IMR-90 (cell line): ENCODE data around the gene DDX54. TPM values are rescaled to one million over a fixed set of nuclear protein-coding genes. Genes with fewer than 3 reads are reported as not detected.

ENCODE experiments used
- ATAC-seq: fragments of 200-7000 bp; cut with Tn5 transposase; 2 replicates; pipeline ENCODE4 v1.9.1; 2020; ENCODE audit warnings: low read depth, mild to moderate bottlenecking, moderate library complexity
- BruUV-seq: library from RNA; stranded (reverse); fragments of 400-500 nt; replicated peaks from 2 replicates; lab custom pipeline; 2021; lab: Mats Ljungman, UMichigan
- CTCF ChIA-PET: fragments of 300-600 bp; formaldehyde crosslinking; extraction: SDS; loops from one replicate; lab custom pipeline; 2021; ENCODE audit warnings: antibody characterized with exemption; lab: Yijun Ruan, JAX
- POLR2A ChIA-PET: fragments of 300-600 bp; sonication (Branson Sonifier 250); formaldehyde crosslinking; loops from one replicate; lab custom pipeline; 2022; ENCODE audit warnings: antibody characterized with exemption; ENCODE audit not compliant: unreplicated experiment; lab: Charles Lee
- DNase-seq: peaks from one replicate; pipeline ENCODE4 v3.0.0; 2013
- H2AFZ ChIP-seq: replicated peaks from 2 replicates; pipeline ENCODE3; 2013; ENCODE audit warnings: low read length, mild to moderate bottlenecking; ENCODE audit not compliant: poor library complexity
- H2AK5ac ChIP-seq: 2 replicates; pipeline ENCODE4 v1.6.1; 2013; ENCODE audit warnings: low read depth, low read length, inconsistent platforms
- H2AK9ac ChIP-seq: replicated peaks from 2 replicates; pipeline ENCODE3; 2013; ENCODE audit warnings: mild to moderate bottlenecking, low read depth, low read length, moderate library complexity; ENCODE audit not compliant: poor library complexity
- H2BK120ac ChIP-seq: 2 replicates; pipeline ENCODE4 v1.6.1; 2013; ENCODE audit warnings: low read depth, low read length, inconsistent platforms
- H2BK15ac ChIP-seq: 3 replicates; pipeline ENCODE4 v1.6.1; 2013; ENCODE audit warnings: low read depth, low read length, inconsistent platforms
- H2BK20ac ChIP-seq: 2 replicates; pipeline ENCODE4 v1.6.1; 2013; ENCODE audit warnings: low read depth, mild to moderate bottlenecking, inconsistent platforms, low read length, moderate library complexity
- H2BK5ac ChIP-seq: 2 replicates; pipeline ENCODE4 v1.6.1; 2013; ENCODE audit warnings: mild to moderate bottlenecking, low read depth, low read length, inconsistent platforms; ENCODE audit not compliant: poor library complexity, severe bottlenecking
- H3K14ac ChIP-seq: replicated peaks from 2 replicates; pipeline ENCODE4 v1.6.1; 2013; ENCODE audit warnings: low read depth, low read length, inconsistent platforms
- H3K18ac ChIP-seq: 2 replicates; pipeline ENCODE4 v1.6.1; 2013; ENCODE audit warnings: low read depth, low read length, control low read depth
- H3K23ac ChIP-seq: 2 replicates; pipeline ENCODE4 v1.6.1; 2013; ENCODE audit warnings: low read depth, low read length, inconsistent platforms
- H3K27ac ChIP-seq: 2 replicates; pipeline ENCODE4 v1.5.1; 2013; ENCODE audit warnings: mild to moderate bottlenecking, control low read depth, low read length; ENCODE audit not compliant: insufficient read depth
- H3K27me3 ChIP-seq: 2 replicates; pipeline ENCODE4 v1.6.1; 2013; ENCODE audit warnings: low read length; ENCODE audit not compliant: control insufficient read depth, insufficient read depth
- H3K36me3 ChIP-seq: 2 replicates; pipeline ENCODE4 v1.6.1; 2013; ENCODE audit warnings: low read length, mixed read lengths; ENCODE audit not compliant: control insufficient read depth, insufficient read depth
- H3K4ac ChIP-seq: 2 replicates; pipeline ENCODE4 v1.6.1; 2013; ENCODE audit warnings: low read depth, low read length, inconsistent platforms
- H3K4me1 ChIP-seq: 2 replicates; pipeline ENCODE4 v1.6.1; 2013; ENCODE audit warnings: low read length, mixed read lengths; ENCODE audit not compliant: control insufficient read depth, insufficient read depth
- H3K4me2 ChIP-seq: 2 replicates; pipeline ENCODE4 v1.6.1; 2013; ENCODE audit warnings: low read depth, mild to moderate bottlenecking, control low read depth, low read length, moderate library complexity
- H3K4me3 ChIP-seq: 2 replicates; pipeline ENCODE4 v1.5.1; 2013; ENCODE audit warnings: low read depth, mild to moderate bottlenecking, control low read depth, low read length, moderate library complexity; ENCODE audit not compliant: insufficient read depth
- H3K56ac ChIP-seq: 2 replicates; pipeline ENCODE4 v1.6.1; 2013; ENCODE audit warnings: low read length, inconsistent platforms; ENCODE audit not compliant: insufficient read depth; ENCODE audit errors: extremely low read depth
- H3K79me1 ChIP-seq, 2 experiments: 2 replicates each; pipeline ENCODE4 v1.6.1; 2013; ENCODE audit warnings: low read length in 2 of 2, inconsistent platforms in 1 of 2, low read depth in 1 of 2
- H3K9ac ChIP-seq: 2 replicates; pipeline ENCODE4 v1.6.1; 2013; ENCODE audit warnings: low read depth, low read length, control low read depth
- H3K9me1 ChIP-seq: 2 replicates; pipeline ENCODE4 v1.6.1; 2013; ENCODE audit warnings: low read length, inconsistent platforms; ENCODE audit not compliant: insufficient read depth
- H3K9me3 ChIP-seq: 2 replicates; pipeline ENCODE4 v1.6.1; 2013; ENCODE audit warnings: low read length; ENCODE audit not compliant: control insufficient read depth, insufficient read depth
- H4K20me1 ChIP-seq: 2 replicates; pipeline ENCODE4 v1.6.1; 2013; ENCODE audit warnings: low read length, inconsistent platforms; ENCODE audit not compliant: insufficient read depth
- H4K5ac ChIP-seq: 2 replicates; pipeline ENCODE4 v1.6.1; 2013; ENCODE audit warnings: mild to moderate bottlenecking, low read depth, low read length, control low read depth
- H4K8ac ChIP-seq, 2 experiments: 2 replicates each; pipeline ENCODE4 v1.6.1; 2013; ENCODE audit warnings: low read depth in 2 of 2, low read length in 2 of 2, control low read depth in 1 of 2, inconsistent platforms in 1 of 2
- H4K91ac ChIP-seq: 2 replicates; pipeline ENCODE4 v1.6.1; 2013; ENCODE audit warnings: low read depth, low read length, inconsistent platforms; ENCODE audit not compliant: insufficient read depth
- BHLHE40 ChIP-seq: fragments of 150-350 bp; IDR thresholded peaks from 2 replicates; pipeline ENCODE4 v1.6.1; 2016; ENCODE audit warnings: mild to moderate bottlenecking, low read depth, low read length
- CEBPB ChIP-seq: IDR thresholded peaks from 2 replicates; pipeline ENCODE4 v1.6.1; 2012; ENCODE audit warnings: low read depth, low read length, improper control_type of control experiment
- CHD1 ChIP-seq: IDR thresholded peaks from 2 replicates; pipeline ENCODE4 v1.6.1; 2012; ENCODE audit warnings: low read depth, low read length, improper control_type of control experiment
- CTCF ChIP-seq: conservative IDR thresholded peaks from 2 replicates; pipeline ENCODE4 v1.5.1; 2012; ENCODE audit warnings: mild to moderate bottlenecking, low read depth, low read length, improper control_type of control experiment
- ELK1 ChIP-seq: fragments of 150-350 bp; IDR thresholded peaks from 2 replicates; pipeline ENCODE4 v1.6.1; 2016; ENCODE audit warnings: low read depth, mild to moderate bottlenecking, low read length, moderate library complexity, borderline replicate concordance
- MAFK ChIP-seq: IDR thresholded peaks from 2 replicates; pipeline ENCODE4 v1.6.1; 2012; ENCODE audit warnings: low read depth, low read length, improper control_type of control experiment
- MAZ ChIP-seq: IDR thresholded peaks from 2 replicates; pipeline ENCODE4 v1.6.1; 2012; ENCODE audit warnings: low read depth, mild to moderate bottlenecking, low read length, improper control_type of control experiment, moderate library complexity, borderline replicate concordance
- MXI1 ChIP-seq: IDR thresholded peaks from 2 replicates; pipeline ENCODE4 v1.6.1; 2012; ENCODE audit warnings: low read depth, mild to moderate bottlenecking, low read length, moderate library complexity, borderline replicate concordance
- POLR2A ChIP-seq: IDR thresholded peaks from 2 replicates; pipeline ENCODE4 v1.6.1; 2012; ENCODE audit warnings: mild to moderate bottlenecking, low read depth, low read length
- RAD21 ChIP-seq: IDR thresholded peaks from 2 replicates; pipeline ENCODE4 v1.6.1; 2012; ENCODE audit warnings: low read length, improper control_type of control experiment
- RCOR1 ChIP-seq: IDR thresholded peaks from 2 replicates; pipeline ENCODE4 v1.6.1; 2012; ENCODE audit warnings: mild to moderate bottlenecking, low read length, improper control_type of control experiment; ENCODE audit not compliant: insufficient replicate concordance
- RFX5 ChIP-seq: IDR thresholded peaks from 2 replicates; pipeline ENCODE4 v1.8.0; 2012; ENCODE audit warnings: low read depth, mild to moderate bottlenecking, low read length, moderate library complexity
- SMC3 ChIP-seq: fragments of 150-350 bp; IDR thresholded peaks from 2 replicates; pipeline ENCODE4 v1.6.1; 2016; ENCODE audit warnings: low read depth, mild to moderate bottlenecking, antibody characterized with exemption, low read length, moderate library complexity
- WGBS, 2 experiments: methylation state at CpG; one replicate each; pipeline versions ENCODE4 v1.1.5 to v1.1.7; 2013; ENCODE audit warnings: missing lambda C conversion rate in 2 of 2; ENCODE audit not compliant: insufficient read length in 1 of 2; ENCODE audit errors: extremely low coverage in 2 of 2; 5-methylcytosine and 5-hydroxymethylcytosine counted together
- dilution Hi-C: fragments of 300-500 bp; cut with HindIII; formaldehyde crosslinking; loops from one replicate; pipeline ENCODE4 v1.14.3; 2018; ENCODE audit warnings: low sequenced_read_pairs; ENCODE audit not compliant: unreplicated experiment
- in situ Hi-C: fragments of 300-500 bp; cut with MboI; formaldehyde crosslinking; loops from 3 replicates; pipeline ENCODE4 v1.14.3; 2019; ENCODE audit warnings: low sequenced_read_pairs, inconsistent platforms, mixed read lengths
- intact Hi-C: fragments of 100-400 bp; cut with micrococcal nuclease; formaldehyde crosslinking; loops from 2 replicates; pipeline ENCODE4 v1.10.0; 2022
- polyA plus RNA-seq, 3 experiments: library from polyadenylated mRNA; depleted of rRNA; stranded (reverse); fragments of >200 nt; gene quantifications; 2 replicates each; pipeline ENCODE4 v1.2.3, GENCODE V29; 2012; ENCODE audit warnings: low replicate concordance in 1 of 3
- total RNA-seq: library from RNA; depleted of rRNA; stranded (reverse); fragments of >200 nt; gene quantifications from 2 replicates; pipeline ENCODE4 v1.2.3, GENCODE V29; 2012

DDX54 gene
- total and polyA plus RNA-seq, 2 of the 4 experiments (the other 2 are of a cell fraction): 23.8 to 47.5 TPM

DNA sequence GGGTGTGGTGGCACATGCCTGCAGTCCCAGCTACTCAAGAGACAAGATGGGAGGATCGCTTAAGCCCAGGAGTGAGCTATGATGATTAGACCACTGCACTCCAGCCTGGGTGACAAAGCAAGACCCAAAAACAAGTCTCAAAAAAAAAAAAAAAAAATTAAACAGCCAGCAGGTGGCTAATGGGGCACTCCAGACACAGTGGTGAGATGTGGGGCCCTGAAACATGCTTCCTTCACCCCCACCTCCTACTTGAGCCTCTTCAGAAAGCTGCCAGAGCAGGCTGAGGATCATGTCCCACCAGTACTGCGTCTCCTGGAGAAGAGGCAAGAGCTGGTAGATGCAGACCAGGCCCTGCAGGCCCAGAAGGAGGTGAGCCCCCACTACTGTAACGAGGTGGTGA, 33.6 kb downstream of the DDX54 start:
- H4K8ac ChIP-seq: no peak overlapping the region
- no peak overlapping the region for H3K14ac ChIP-seq
- no peak overlapping the region for H2BK120ac ChIP-seq
- CTCF ChIA-PET: no interaction called here
- no peak overlapping the region for H3K9ac ChIP-seq
- H3K9me3 ChIP-seq: no peaks in the 10 kb centered on the region
- ATAC-seq (no peak), DNase-seq (no peak)
- no peak for TF ChIP-seq MXI1
- TF ChIP-seq CHD1: no peak
- no peak for TF ChIP-seq ELK1
- no peak for TF ChIP-seq BHLHE40
- no peak for TF ChIP-seq CTCF
- TF ChIP-seq MAZ: no peak
- TF ChIP-seq RAD21: no peak
- TF ChIP-seq SMC3: no peak
- no peak for TF ChIP-seq MAFK
- TF ChIP-seq POLR2A: no peak
- no peak for TF ChIP-seq RFX5
- no peak for TF ChIP-seq RCOR1
- TF ChIP-seq CEBPB: no peak
- H4K91ac ChIP-seq: no peak overlapping the region
- no peak overlapping the region for H2AFZ ChIP-seq
- BruUV-seq: no TSS peak
- H3K9me1 ChIP-seq: no peaks in the 10 kb centered on the region
- WGBS, 2 experiments: no CpG with 5 or more reads among the region's 3 CpGs
- H3K4me3 ChIP-seq: no peak overlapping the region
- H4K5ac ChIP-seq: no peak overlapping the region
- no peak overlapping the region for H2BK5ac ChIP-seq
- H3K56ac ChIP-seq: no peak overlapping the region
- H2AK5ac ChIP-seq: no peak overlapping the region
- H3K27ac ChIP-seq: no peak overlapping the region
- H3K23ac ChIP-seq: no peak overlapping the region
- no peaks in the 10 kb centered on the region for H4K20me1 ChIP-seq
- H3K4ac ChIP-seq: no peak overlapping the region
- no peaks in the 10 kb centered on the region for H3K79me1 ChIP-seq
- intact Hi-C loops: loop anchor here (5.0 kb wide), 1 partner anchor 159 kb away; no protein-coding TSS in a partner anchor
- no peak overlapping the region for H2BK15ac ChIP-seq
- peaks cover 46% of the 10 kb centered on the region for H3K27me3 ChIP-seq
- dilution Hi-C loops: no loop called here
- no peak overlapping the region for H2AK9ac ChIP-seq
- in situ Hi-C loops: no loop called here
- POLR2A ChIA-PET: no interaction called here
- no peaks in the 10 kb centered on the region for H3K36me3 ChIP-seq
- no peak overlapping the region for H2BK20ac ChIP-seq
- H3K4me1 ChIP-seq: peaks cover 2% of the 10 kb centered on the region; the same call in 1 of the 2 replicates
- H3K18ac ChIP-seq: no peak overlapping the region
- no peak overlapping the region for H3K4me2 ChIP-seq
